Measurements from ENCODE around the gene JUP.

GRCh38 chr17:41762391-41762790, 24.1 kb downstream of the JUP start:
- TF ChIP-seq CTCF (IDR thresholded peaks at IDR 0.05; ENCODE audit: low read length), result no peak
- no peak for TF ChIP-seq EZH2 (optimal IDR thresholded peaks at IDR 0.05; ENCODE audit: low read depth, low read length)
- TF ChIP-seq EZH2phosphoT487 (IDR thresholded peaks at IDR 0.05; ENCODE audit: low read length), result no peak
